ENCODE measurements around the gene TMC2.

The TMC2 gene

DNA sequence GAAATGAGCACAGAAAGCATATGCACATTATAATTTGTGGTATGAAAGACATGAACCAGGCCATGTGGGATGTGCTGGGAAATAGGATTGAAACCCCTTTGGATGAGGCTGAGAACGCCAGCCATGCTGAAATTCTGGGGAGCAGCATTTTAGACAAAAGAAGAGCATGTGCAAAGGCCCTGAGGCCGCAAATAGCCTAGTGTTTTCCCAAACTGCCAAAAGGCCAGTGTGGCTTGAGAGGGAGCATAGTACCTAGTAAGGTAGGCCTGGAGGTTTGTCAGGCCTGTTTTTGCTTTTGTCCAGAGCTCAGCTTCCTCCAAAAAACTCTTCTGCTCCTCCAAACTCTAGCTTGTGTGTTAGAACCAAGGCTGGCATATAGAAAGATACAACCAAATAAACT, 58.7 kb downstream of the TMC2 start:
- no peak for DNase-seq

DNA sequence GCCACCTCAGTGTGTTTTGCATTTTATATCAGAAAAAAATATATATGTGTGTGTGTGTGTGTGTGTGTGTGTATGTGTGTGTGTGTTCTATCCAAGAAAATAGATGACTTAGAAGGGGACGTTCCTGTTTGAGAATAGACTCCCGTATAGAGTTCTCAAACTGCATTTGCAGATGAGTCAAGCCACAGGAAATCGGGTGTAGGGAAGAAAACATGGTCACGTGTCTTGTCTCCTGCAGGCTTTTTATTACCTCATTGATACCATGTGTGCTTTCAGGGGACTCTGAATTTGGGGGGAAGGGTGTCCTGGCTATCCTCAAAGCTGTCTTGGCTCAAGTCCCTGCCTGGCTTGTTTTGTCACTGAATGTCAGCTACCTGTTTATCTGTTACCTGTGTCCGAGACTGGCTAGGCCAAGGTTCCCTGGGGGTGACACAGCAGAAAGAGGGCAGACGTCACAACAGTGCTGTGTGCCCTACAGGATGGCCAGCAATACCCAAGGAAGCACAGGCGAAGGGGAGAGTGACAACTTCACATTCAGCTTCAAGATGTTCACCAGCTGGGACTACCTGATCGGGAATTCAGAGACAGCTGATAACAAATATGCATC, 60.4 kb downstream of the TMC2 start:
- DNase-seq, result no peak

DNA sequence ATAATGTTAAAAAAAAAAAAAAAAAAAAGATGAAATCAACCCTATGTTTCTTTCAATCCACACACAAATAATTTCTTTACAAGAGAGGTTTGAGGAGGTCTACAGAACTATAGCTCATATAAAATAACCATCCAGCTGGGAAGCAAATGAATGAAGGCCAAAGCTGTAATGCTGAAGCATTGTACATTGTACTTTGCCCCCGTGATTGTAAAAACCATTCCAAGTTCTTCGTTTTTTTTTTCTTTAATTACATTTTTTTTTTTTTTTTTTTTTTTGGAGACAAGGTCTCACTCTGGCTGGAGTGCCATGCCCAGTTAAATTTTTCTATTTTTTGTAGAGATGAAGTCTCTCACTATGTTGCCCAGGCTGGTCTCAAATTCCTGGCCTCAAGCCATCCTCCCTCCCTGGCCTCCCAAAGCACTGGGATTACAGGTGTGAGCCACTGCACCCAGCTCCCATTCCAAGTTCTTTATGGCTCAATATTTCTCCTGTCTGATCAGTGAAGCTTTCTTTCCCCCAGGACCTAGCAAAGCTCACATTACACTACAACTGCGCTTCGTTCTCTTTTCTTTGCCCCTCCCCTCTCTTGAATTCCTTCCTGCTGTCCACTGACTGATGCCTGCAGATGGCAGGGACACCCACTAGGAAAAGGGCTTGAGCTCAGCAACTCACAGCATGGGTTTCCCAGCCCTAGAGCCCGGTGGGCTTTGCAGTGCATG, 63.1 kb downstream of the TMC2 start:
- DNase-seq, result no peak

DNA sequence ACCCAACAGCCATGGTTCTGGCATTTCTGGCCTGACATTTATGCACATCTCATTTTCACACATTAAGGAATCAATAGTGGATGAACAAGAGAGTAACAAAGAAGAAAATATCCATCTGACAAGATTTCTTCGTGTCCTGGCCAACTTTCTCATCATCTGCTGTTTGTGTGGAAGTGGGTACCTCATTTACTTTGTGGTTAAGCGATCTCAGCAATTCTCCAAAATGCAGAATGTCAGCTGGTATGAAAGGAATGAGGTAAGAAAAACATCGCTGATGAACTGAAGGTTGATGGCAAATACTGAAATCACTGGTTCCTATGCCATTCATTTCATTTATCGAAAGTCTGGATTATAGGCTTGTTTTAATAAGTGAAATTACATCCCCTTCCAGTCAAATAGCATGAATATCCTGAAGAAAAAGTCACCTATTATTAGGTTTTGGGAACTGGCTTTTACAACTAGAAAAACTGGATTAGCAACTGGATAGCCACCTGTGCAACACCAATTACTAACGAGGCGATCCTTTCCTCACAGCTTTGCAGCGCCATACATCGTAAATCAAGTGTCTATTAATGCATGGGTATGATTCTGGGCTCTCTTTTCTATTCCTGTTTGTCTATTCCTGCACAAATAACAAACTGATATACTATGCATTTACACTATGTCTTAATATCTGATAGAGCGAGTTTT, 65.8 kb downstream of the TMC2 start:
- no peak for DNase-seq

DNA sequence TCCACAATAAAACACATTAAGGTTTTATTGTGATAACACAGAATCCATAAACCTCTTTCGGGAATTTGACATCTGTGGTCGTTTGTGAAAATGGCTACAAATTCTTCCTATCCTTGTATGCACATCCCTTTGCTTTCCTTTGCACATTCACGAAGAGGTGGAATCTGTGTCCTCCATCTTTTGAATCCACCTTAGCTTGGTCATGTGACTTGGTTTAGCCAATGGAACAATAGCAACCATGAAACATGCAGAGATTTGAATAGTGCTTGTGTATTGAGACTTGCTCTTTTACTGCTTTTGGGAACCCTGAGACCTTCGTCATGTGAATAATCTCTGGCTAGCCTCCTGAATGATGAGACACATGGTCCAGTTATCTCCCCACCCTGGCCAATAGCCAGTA, 66.4 kb downstream of the TMC2 start:
- DNase-seq, result no peak

DNA sequence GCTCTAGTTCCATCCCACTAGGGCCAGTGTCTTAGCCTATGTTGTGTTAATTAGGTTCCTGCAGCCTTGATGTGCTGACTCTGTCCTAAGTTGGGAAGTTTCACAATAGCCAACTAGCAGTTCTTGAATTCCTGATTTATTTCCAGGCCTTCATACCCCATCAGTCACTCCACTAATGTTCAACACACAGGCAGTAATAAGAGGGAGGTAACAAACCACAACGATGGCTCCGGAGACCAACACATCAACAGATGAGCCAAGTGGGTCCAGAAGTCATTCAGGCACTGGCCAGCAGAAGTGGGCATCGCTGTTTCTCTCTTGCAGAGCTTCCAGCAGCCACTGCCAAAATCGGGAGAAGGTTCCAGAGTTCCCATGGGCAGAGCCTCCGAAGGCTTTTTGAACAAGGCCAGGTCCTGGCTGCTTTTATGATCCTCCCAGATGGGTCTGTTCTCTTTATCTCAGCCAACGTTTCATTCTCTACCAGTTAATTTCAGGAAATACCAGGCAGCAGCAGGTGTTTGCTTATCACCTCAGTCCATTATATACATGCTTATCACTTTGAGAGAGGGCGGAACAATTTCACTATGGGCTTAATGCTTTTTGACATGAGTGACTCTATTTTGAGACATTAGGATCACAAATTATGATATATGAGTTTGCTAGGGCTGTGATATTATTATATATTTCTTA, 67.6 kb downstream of the TMC2 start:
- DNase-seq, result no peak

DNA sequence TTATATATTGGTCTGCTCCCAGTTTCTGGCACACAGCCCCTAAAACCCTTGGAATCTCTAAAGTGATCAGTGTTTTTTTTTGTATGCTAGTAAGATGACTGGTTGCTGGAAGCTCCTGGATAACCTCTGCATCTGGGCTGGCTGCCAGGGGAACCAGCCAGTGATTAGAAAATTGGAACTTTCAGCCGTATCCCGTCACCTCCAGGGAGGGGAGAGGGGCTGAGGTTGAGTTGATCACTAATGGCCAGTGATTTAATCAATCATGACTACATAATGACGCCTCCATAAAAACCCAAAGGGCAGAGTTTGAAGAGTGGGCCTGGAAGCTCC, 68.1 kb downstream of the TMC2 start:
- DNase-seq, result no peak

DNA sequence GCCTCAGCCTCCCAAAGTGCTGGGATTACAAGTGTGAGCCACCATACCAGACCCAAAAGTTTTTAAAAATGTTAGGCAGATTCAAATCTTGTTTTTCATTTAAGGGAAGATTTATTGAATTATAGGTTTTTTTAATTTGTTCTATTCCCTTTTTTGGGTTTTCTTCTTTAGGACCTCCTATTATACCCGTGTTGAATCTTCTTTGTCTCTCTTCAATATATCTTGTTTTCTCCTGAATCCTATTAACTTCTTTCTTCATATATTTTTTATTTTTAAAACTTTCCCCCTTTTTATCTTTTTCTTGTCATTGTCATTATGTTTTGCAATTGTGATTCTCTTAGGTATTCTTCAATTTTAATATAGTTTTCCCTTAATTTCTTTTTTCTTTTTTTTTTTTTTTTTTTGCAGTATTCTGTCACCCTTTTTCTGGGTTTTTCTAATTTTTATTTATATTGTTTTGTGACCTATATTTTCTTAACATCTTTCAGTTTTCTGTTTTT, 70.2 kb downstream of the TMC2 start:
- DNase-seq, result no peak

DNA sequence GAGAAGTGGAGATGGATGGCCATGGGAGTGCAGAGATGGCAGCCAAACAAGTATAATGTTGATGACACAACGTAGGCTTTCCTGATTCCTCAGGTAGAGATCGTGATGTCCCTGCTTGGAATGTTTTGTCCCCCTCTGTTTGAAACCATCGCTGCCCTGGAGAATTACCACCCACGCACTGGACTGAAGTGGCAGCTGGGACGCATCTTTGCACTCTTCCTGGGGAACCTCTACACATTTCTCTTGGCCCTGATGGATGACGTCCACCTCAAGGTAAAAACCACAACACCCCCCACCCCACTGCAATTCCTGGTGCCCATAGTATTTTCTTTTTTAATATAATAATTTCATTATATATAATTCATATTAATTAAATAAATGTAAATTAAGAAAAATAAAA, 74.0 kb downstream of the TMC2 start:
- no peak for DNase-seq

DNA sequence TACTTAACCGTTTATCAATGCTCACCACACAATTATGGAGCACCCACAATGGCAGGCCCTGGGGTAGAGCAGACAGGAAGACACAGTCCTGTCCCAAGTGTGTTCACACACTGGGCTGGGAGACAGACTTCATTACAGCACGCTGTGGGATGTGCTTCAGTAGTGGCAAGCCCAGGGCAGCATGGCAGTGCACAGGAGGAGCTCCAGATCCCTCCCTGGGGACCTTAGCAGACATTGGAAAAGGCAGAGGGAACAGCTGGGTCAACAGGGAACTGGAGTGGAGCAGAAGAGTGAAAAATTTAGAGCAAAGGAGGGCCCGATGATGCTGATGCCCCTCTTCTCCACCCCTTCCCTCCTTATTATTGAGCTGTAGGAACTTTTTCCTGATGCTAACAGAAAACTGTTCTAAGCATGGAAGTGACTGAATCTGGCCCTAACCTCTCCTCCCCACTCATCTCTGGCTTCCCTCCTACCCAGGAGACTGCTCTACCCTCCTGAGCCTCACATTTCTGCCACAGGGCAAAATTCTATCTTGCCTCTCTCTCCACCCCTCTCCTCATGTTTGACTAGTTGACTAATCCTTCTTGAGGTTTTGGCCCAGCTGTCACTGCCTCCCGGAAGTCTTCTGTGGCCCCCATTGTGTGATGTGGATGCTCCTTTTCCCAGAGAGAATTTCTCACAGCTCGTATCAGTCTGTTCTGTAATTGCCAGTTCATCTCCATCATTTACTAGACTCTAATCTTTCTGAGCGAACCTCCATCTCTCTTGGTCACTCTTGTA, 74.8 kb downstream of the TMC2 start:
- no peak for DNase-seq

DNA sequence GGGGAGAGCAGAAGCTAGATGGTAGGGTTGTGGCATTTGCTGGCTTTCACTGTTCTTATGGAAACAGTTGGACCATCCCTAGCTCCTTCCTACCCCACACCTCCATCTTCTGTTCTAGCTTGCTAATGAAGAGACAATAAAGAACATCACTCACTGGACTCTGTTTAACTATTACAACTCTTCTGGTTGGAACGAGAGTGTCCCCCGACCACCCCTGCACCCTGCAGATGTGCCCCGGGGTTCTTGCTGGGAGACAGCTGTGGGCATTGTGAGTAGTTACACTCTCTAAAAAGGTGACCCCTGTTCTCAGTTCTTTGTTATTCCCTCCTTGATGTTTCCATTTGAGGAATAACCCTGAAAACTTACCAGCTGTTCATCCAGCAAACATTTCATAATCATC, 75.7 kb downstream of the TMC2 start:
- DNase-seq, result no peak

DNA sequence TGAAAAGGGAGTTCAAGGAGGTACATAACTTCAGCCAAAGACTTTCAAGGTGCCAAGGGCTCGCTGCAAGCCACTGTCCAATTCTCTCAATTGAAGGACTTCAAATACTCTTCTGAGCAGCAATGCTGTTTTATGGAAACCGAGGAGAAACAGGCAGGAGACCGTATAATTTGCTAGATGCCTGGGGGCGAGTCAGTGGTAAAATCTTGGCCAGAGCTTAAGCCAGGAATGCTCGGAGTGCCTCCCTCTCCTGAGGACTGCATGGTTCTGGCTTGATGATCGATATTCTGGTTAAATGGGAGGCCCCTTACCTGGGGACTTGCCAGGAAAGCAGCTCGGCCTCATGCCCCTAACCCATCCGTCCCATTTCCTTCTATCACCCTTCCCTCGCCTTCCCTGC, 80.3 kb downstream of the TMC2 start:
- no peak for DNase-seq

DNA sequence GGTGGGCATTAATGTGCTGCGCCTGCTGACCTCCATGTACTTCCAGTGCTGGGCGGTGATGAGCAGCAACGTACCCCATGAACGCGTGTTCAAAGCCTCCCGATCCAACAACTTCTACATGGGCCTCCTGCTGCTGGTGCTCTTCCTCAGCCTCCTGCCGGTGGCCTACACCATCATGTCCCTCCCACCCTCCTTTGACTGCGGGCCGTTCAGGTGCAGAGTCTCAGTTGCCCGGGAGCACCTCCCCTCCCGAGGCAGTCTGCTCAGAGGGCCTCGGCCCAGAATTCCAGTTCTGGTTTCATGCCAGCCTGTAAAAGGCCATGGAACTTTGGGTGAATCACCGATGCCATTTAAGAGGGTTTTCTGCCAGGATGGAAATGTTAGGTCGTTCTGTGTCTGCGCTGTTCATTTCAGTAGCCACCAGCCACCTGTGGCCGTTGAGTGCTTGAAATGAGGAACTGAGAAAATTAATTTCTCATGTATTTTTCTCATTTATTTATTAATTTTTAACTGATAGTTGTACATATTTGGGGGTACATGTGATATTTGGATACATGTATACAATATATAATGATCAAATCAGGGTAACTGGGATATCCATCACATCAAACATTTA, 80.8 kb downstream of the TMC2 start:
- DNase-seq, result no peak

DNA sequence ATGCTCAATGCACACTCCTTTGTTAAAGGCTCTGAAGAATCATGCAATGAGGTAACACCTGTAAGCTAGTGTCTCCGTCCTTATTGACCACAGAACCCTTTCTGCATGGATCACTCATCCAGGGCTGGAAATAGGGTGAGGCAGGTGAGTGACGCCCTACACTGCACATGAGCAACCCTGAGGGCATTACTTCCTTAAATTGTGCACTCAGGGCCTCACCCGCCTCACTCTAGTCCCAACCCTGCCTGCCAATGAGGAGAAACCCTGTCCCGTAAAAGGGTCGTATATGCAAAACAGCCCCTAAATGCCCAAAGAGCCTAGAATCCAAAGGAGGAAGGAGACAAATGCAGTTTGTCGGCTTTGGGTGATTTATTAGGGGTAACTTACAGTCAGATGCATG, 82.4 kb downstream of the TMC2 start:
- no peak for DNase-seq

DNA sequence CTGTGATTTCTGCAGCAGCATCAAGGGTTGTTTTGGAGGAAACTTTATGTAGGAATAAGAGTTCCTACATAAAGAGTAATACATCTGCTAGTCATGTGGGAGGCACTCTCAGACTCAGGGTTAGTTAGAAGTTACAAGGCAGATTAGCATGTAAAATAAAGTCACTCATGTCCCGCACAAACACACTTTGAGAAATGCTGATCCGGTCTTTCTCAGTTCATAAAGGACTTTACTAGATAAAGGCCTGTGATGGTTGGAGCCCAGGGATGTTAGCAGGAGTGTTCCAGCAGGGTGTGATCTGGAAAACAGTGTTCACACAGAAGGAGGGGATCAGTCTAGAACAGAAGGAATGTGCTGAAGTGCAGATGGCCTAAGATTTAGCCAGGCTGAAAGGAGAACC, 83.0 kb downstream of the TMC2 start:
- DNase-seq, result no peak

DNA sequence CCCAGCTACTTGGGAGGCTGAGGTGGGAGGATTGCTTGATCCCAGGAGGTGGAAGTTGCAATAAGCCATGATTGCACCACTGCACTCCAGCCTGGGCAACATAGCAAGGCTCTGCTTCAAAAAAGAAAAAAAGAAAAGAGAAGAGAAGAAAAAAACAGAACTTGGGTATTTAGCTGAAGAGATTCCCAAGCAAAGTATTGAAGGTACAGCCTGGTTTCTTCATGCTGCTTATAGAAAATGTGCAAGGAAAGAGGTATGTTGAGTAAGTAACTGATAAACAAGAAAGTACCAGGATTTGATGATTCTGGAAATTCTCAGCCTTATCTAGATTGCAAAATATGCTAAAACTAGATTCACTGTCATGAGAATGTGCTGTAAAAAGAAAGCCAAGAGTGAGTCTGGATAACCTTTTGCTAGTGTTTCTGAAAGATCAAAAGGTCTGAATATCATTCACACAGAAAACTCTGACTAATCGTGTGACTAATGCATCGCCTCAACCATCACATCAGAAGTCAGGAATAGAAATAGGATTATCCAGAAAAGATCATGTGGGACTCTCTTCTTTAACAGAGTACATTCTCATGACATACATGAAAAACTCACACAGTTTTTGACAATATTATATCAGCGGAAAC, 83.7 kb downstream of the TMC2 start:
- no peak for DNase-seq

DNA sequence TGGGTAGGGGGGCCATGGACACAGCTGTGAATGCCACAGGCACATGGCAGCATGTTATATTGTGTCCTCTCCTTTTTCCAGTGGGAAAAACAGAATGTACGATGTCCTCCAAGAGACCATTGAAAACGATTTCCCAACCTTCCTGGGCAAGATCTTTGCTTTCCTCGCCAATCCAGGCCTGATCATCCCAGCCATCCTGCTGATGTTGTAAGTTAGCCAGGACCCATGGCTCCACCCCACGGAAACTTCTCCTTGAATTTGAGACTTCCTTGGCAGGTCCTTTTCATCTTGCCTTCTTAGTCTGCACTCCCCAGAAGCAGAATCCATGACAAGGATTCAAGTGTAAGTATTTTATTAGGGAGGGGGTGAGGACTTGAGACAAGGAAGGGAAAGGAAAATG, 87.8 kb downstream of the TMC2 start:
- no peak for DNase-seq

DNA sequence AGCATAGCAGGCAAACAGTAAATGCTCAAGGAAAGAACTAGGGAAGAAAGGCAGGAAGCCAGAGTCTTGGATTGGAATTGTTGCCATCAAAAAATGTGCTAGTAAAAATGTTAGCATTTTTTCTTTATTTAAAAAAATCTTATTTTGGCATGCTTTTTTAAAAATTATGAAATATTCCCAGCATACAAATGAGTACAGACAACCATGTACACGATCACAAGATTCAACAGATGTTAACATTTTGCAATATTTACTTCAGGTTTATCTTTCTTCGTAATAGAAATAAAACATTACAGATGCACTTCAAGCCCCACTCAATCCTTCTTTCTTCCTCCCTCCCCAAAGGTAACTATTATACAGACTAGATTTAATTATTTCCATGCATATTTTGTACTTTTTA, 88.7 kb downstream of the TMC2 start:
- DNase-seq, result no peak

DNA sequence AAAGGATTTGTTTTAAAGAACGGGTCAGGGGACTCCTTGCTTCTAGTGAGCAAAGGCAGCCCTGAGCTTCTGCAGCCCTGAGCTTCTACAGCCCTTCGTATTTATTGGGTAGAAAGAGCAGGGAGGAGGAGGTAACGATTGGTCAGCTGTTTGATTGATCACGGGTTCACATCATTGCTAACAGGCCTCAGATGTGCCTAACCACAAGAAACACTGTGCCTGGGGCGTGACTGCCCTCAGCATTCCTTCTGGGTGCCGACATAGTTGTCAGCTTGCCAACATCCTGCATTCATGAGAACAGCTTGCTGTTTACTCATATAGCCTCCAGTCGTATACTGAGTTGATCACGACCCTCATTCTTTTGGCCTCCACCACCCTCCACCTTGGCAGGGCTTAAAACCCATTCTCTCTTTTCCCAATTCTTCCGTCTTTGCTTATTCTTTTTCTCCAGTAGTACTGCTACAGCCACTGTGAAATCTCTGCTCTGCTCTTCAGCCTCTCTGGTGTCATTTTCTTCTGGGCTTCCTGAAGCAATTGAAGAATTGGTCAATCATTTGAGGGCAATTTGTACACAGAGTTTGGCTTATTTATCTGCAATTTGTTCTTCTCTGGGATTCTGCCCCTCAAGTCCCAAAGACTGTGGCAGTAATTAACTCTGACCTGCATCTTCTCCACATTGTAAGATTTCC, 90.6 kb downstream of the TMC2 start:
- DNase-seq, result peak; percentile 26

DNA sequence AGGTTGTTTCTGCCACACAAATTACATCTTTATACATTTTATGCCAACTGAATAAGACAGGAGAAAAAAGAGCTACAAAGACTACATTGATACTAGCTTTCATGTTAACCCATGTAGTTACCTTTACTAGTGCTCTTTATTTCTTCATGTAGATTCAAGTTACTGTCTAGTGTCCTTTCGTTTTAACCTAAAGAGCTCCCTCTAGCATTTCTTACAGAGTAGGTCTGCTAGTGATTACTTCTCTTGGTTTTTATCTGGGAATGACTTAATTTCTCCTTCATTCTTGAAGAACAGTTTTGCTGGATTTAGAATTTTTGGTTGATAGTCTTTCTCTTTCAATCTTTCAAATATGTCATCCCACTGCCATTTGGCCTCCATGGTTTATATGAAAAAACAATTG, 94.9 kb downstream of the TMC2 start:
- no peak for DNase-seq

DNA sequence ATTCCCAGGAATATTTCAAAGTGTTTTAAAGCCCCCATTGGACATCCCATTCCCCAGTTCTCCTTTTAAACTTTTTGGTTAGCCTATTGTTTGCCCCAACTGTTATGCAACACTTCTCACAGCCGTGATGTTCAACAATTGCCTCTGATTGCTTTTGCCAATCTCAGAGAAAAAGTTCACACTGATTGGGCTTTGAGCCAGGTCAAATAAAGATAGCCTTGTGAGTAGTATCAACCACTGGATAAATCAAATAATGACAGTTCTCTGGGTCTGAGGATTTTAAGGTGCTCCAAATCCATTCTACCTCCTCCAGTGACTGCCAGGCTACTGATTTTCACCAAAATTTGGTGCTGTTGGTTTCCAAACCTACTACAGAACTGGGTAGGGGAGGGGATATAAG, 97.0 kb downstream of the TMC2 start:
- DNase-seq, result no peak

DNA sequence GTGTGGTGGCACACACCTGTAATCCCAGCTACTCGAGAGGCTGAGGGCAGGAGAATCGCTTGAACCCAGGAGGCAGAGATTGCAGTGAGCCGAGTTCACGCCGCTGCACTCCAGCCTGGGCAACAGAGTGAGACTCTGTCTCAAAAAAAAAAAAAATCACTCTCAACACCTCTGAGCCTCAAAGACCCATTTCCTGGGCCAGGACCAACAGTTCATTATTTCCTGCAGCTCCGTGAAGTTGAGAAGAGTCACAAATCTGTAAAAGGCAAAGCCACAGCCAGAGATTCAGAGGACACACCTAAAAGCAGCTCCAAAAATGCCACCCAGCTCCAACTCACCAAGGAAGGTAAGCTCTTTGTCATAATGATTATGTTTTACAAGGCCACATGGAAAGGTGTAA, 100.9 kb downstream of the TMC2 start:
- DNase-seq, result no peak

Measured in SHP77 treated with DMSO at 0.1 percent for 48 hours (cell line).